GM21381 (cell line): ENCODE data around the gene ADAMTSL4.

Experiments
- ATAC-seq: cut with Tn5 transposase; IDR thresholded peaks from one replicate; pipeline ENCODE4 v1.9.1; 2021; ENCODE audit warnings: mild to moderate bottlenecking, moderate library complexity; ENCODE audit not compliant: unreplicated experiment

ADAMTSL4 gene

GRCh38 chr1:150553392-150554085, 4.3 kb downstream of the ADAMTSL4 start:
- ATAC-seq: no peak

- no peak for ATAC-seq
These were observed 4.9 kb downstream of the ADAMTSL4 start for GRCh38 chr1:150554086-150554452.

DNA sequence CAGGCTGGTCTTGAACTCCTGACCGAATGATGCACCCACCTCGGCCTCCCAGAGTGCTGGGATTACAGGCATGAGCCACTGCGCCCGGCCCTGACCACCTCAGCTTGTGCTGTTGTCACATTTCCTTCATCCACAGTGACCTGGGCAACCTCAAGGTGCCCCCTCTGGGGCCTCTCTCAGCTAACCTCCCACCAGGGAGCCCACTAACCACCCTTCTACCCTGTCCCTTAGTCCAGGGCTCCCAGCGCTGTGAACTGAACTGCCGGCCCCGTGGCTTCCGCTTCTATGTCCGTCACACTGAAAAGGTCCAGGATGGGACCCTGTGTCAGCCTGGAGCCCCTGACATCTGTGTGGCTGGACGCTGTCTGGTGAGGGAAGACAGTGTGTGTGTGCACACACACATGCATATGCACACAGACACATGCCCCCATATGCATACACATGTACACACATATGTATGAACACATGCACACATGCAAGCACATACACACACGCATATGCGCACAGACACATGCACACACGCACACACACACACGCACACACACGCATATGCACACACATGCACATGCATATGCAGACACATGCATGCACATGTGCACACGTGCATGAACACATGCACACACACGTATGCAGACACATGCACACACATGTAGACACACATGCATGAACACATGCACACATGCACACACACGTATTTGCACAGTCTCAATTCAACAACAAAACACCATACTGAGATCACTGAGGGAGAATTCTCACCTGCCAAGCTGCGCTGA, 6.2 kb downstream of the ADAMTSL4 start:
- no peak for ATAC-seq

GRCh38 chr1:150555971-150556865, 7.0 kb downstream of the ADAMTSL4 start:
- no peak for ATAC-seq

- ATAC-seq: no peak
These were observed 7.9 kb downstream of the ADAMTSL4 start for GRCh38 chr1:150557065-150557600.

DNA sequence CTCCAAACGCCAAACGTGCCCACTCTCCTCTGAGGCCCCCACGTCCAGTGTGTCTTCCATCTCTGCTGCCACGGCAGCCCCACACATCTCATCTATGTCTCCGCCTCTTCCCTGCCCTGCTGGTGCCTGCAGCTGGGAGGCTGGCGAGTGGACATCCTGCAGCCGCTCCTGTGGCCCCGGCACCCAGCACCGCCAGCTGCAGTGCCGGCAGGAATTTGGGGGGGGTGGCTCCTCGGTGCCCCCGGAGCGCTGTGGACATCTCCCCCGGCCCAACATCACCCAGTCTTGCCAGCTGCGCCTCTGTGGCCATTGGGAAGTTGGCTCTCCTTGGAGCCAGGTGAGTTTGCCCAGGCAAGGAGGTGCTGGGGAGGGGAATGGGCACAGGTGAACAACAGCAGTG, 8.6 kb downstream of the ADAMTSL4 start:
- no peak for ATAC-seq

GRCh38 chr1:150558303-150558704, 9.1 kb downstream of the ADAMTSL4 start:
- no peak for ATAC-seq

DNA sequence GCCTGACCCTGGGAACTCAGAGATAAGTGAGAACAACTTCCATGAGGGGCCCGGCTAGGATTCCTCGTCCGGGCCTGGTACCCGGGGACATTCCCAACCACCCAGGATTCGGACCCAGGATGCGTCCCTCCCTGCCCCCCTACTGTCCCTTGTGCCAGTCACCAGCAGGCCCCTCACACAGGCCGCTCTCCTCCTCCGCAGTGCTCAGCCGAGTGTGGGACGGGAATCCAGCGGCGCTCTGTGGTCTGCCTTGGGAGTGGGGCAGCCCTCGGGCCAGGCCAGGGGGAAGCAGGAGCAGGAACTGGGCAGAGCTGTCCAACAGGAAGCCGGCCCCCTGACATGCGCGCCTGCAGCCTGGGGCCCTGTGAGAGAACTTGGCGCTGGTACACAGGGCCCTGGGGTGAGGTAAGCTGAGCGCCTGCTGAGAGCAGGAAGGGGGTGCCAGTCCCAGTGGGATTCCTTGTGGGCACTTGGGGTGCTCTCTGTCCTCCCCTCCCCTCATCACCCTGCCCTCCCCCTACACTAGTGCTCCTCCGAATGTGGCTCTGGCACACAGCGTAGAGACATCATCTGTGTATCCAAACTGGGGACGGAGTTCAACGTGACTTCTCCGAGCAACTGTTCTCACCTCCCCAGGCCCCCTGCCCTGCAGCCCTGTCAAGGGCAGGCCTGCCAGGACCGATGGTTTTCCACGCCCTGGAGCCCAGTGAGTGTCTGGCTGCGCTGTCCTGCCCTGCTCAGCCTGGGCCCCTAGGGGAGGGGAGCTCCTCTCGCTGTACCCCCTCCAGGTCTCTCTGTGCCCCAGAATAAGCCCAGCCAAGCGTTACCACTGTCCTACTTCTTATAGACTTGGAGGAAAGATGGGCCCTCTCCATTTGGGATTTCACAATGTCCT, 9.8 kb downstream of the ADAMTSL4 start:
- ATAC-seq: no peak

DNA sequence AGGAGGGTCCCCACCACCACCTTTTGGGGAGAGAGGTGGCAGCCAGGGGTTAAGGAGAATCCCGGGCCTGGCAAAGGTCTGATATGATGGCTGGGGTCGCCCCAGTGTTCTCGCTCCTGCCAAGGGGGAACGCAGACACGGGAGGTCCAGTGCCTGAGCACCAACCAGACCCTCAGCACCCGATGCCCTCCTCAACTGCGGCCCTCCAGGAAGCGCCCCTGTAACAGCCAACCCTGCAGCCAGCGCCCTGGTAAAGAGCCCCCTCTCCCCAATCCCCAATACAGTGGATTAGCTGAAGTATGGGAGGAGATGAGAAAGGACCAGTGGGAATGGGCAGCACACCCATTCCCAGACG, 10.4 kb downstream of the ADAMTSL4 start:
- no peak for ATAC-seq

DNA sequence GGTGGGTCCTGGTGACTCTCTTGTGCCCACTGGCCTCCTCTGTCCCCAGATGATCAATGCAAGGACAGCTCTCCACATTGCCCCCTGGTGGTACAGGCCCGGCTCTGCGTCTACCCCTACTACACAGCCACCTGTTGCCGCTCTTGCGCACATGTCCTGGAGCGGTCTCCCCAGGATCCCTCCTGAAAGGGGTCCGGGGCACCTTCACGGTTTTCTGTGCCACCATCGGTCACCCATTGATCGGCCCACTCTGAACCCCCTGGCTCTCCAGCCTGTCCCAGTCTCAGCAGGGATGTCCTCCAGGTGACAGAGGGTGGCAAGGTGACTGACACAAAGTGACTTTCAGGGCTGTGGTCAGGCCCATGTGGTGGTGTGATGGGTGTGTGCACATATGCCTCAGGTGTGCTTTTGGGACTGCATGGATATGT, 10.8 kb downstream of the ADAMTSL4 start:
- ATAC-seq: no peak

GRCh38 chr1:150560576-150561253, 11.5 kb downstream of the ADAMTSL4 start:
- peak; percentile 23 for ATAC-seq

DNA sequence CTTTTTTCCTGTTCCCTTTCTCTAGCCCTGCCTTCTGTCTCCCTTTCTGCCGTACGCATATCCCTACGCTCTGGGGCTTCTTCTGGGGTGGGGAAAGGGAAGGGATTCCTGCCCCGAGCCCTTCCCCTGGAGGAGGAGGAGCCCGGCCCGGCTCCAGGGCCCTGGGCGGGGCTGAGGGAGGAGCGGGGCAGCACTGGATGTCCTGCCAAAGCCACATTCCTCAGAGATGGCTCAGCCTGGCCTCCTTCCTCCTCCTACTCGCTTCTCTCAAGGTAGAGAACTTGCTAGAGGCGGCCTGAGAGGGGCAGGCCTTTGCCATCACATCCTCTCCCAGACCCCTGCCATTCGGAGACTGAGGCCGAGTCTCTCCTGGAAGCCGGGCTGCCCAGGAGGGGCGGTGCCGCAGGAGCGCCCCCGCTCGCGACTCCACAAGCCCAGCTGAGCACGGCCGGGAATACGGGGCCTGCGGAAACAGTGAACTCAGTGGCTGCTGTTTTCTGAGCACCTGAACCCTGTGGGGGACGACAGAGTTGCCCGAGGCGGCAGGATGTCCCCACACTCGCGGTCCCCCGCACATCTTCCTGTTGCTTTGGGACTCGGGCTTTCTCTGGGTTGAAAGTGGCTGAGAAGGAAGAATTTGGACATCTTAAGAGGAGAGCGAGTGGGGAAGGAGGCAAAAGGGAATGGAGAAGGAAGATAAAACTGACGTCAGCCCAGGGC, 12.2 kb downstream of the ADAMTSL4 start:
- ATAC-seq: peak; percentile 18

- ATAC-seq: peak; percentile 34
These were observed 12.8 kb downstream of the ADAMTSL4 start for GRCh38 chr1:150561974-150562445.

GRCh38 chr1:150562446-150563339, 13.5 kb downstream of the ADAMTSL4 start:
- peak; percentile 32 for ATAC-seq

DNA sequence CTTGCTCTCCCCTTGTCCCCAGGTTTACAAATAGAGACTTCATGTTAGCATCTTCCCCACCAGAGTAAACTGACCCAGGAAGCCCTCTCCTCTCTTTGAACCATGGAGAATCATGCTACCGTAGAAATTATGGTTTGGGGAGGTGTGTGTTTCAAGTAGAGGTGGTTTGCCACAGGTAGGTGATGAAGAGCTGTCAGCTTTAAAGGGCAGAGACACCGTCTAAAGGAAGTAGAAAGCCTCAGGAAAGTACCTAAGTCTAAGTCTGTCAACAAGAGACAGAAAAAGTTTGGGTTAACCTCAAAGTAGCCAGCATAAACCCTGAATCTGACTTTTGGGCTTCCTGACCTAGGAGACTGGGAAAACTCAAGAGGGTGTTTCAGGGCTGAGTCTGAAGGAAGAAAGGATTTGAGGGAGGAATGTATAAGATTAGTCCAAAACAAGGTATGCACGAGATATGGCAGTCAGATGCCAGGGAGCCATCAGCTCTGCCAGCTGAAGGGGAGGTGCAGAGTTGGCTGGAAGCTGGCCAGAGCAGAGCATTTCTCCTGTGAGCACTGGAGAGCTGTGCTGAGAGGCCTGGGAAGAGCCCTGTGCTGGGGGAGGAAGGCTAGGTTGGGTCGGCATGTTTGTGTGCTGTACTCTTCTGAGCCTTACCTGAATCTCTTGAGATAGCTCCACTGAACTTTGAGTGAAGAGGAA, 14.3 kb downstream of the ADAMTSL4 start:
- peak; percentile 22 for ATAC-seq

DNA sequence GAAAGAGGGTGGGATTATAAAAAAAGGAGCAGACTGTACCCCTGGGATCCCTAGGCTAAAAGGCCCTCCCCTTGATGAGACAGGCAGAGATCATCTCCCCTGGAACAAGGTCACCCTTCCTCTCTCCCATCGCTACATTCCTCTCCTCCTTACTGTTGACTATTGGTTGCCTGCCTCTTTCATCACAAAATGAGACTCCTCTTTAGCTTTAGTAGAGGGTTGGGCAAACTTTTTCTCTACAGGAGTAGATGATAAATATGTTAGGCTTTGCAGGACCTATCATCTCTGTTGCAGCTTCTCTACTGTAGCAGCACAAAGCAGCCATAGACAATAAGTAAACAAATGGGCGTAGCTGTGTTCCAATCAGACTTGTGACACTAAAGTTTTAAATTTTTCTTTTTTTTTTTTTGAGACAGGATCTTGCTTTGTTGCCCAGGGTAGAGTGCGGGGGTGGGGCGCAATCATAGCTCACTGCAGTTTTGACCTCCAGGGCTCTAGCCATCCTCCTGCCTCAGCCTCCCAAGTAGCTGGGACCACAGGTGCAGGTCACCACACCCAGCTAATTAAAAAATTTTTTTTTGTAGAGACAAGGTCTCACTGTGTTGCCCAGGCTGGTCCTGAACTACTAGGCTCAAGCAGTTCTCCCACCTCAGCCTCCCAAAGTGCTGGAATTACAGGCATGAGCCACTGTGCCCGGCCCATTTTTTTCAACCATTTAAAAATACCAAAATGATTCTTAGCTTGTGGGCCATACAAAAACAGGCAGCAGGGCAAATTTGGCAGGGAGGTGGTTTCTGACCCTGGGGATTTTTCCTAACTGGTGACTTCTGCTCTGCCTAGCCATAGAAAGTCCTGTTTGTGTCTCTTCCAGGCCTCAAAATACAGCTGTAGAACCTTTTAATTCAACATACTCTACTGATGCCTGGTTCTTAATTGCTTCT, 15.1 kb downstream of the ADAMTSL4 start:
- no peak for ATAC-seq
